PC-3 (cell line): ENCODE measurements around the gene MROH8. TPM values are rescaled to one million over a fixed set of nuclear protein-coding genes. Genes with fewer than 3 reads are reported as not detected.

ENCODE experiments used
- ATAC-seq: fragments of 200-7000 bp; cut with Tn5 transposase; 2 replicates; pipeline ENCODE4 v1.9.1; 2020; ENCODE audit warnings: mild to moderate bottlenecking, moderate library complexity
- BruUV-seq: library from RNA; stranded (reverse); fragments of 400-500 nt; replicated peaks from 2 replicates; lab custom pipeline; 2021; lab: Mats Ljungman, UMichigan
- CTCF ChIA-PET: fragments of 300-600 bp; sonication (Branson Sonifier 250); formaldehyde crosslinking; loops from one replicate; lab custom pipeline; 2022; ENCODE audit warnings: antibody characterized with exemption; lab: Charles Lee
- POLR2A ChIA-PET: fragments of 300-600 bp; sonication (Branson Sonifier 250); formaldehyde crosslinking; loops from one replicate; lab custom pipeline; 2022; ENCODE audit warnings: antibody characterized with exemption; ENCODE audit not compliant: unreplicated experiment; lab: Charles Lee
- DNase-seq: peaks from one replicate; pipeline ENCODE4 v3.0.0-alpha.2; 2015
- H2AFZ ChIP-seq: fragments of 300-600 bp; sonication (generic); 2 replicates; pipeline ENCODE4 v1.6.0; 2016; ENCODE audit warnings: antibody characterized with exemption, low read length
- H3F3A ChIP-seq: fragments of 300-600 bp; sonication (generic); one replicate; pipeline ENCODE4 v1.6.0; 2017; ENCODE audit warnings: antibody characterized with exemption, low read length, control low read depth, mild to moderate bottlenecking; ENCODE audit not compliant: unreplicated experiment
- H3K27ac ChIP-seq: fragments of 300-600 bp; sonication (generic); 2 replicates; pipeline ENCODE4 v1.5.1; 2016; ENCODE audit warnings: mild to moderate bottlenecking, low read length
- H3K27me3 ChIP-seq: fragments of 300-600 bp; sonication (generic); 2 replicates; pipeline ENCODE4 v1.6.1; 2016; ENCODE audit warnings: low read length, mixed read lengths
- H3K36me3 ChIP-seq: fragments of 300-600 bp; sonication (generic); 2 replicates; pipeline ENCODE4 v1.6.1; 2016; ENCODE audit warnings: low read depth, mixed run types, low read length, mixed read lengths
- H3K4me1 ChIP-seq: fragments of 300-600 bp; sonication (generic); 2 replicates; pipeline ENCODE4 v1.5.1; 2016; ENCODE audit warnings: low read length; ENCODE audit not compliant: insufficient read depth
- H3K4me2 ChIP-seq: fragments of 300-600 bp; sonication (generic); 2 replicates; pipeline ENCODE4 v1.6.0; 2016; ENCODE audit warnings: low read length
- H3K4me3 ChIP-seq: fragments of 300-600 bp; sonication (generic); 2 replicates; pipeline ENCODE4 v1.5.1; 2016; ENCODE audit warnings: mild to moderate bottlenecking, low read length, mixed read lengths
- H3K79me2 ChIP-seq: fragments of 300-600 bp; sonication (generic); 2 replicates; pipeline ENCODE4 v1.6.1; 2017; ENCODE audit warnings: low read length, mixed read lengths
- H3K9ac ChIP-seq: fragments of 300-600 bp; sonication (generic); 2 replicates; pipeline ENCODE4 v1.6.0; 2016; ENCODE audit warnings: mild to moderate bottlenecking, low read length
- H3K9me2 ChIP-seq: fragments of 300-600 bp; sonication (generic); replicated peaks from 2 replicates; pipeline ENCODE4 v1.6.1; 2016; ENCODE audit warnings: mixed run types, low read length, mixed read lengths
- H3K9me3 ChIP-seq: fragments of 300-600 bp; sonication (generic); 2 replicates; pipeline ENCODE4 v1.6.1; 2016; ENCODE audit warnings: low read length, mixed read lengths
- H4K20me1 ChIP-seq: fragments of 300-600 bp; sonication (generic); 2 replicates; pipeline ENCODE4 v1.6.1; 2016; ENCODE audit warnings: low read length, mixed read lengths
- EZH2 ChIP-seq: fragments of 300-600 bp; sonication (generic); IDR thresholded peaks from one replicate; pipeline ENCODE4 v1.6.1; 2017; ENCODE audit warnings: antibody characterized with exemption, mild to moderate bottlenecking, low read length; ENCODE audit not compliant: unreplicated experiment
- EZH2phosphoT487 ChIP-seq: fragments of 300-600 bp; sonication (generic); IDR thresholded peaks from 2 replicates; pipeline ENCODE4 v1.6.1; 2018; ENCODE audit warnings: mild to moderate bottlenecking, antibody characterized with exemption, low read length, borderline replicate concordance
- intact Hi-C: fragments of 100-400 bp; cut with micrococcal nuclease; formaldehyde crosslinking; loops from 2 replicates; pipeline ENCODE4 v1.9.0; 2023
- total RNA-seq: library from RNA; depleted of rRNA; stranded (reverse); fragments of >200 nt; gene quantifications from 2 replicates; pipeline ENCODE4 v1.2.3, GENCODE V29; 2014
- TF ChIP-seq, protein P1 (sequence below): fragments of 300-600 bp; sonication (generic); conservative IDR thresholded peaks from 2 replicates; pipeline ENCODE4 v1.5.1; 2017; ENCODE audit warnings: antibody characterized with exemption, low read depth, mild to moderate bottlenecking, low read length

The MROH8 gene
- total RNA-seq, 1 experiment from 2014 or later = 0.98 TPM

- no peaks in the 10 kb centered on the region for H3K9me3 ChIP-seq
Measured at GRCh38 chr20:37144856-37145404, 34.4 kb downstream of the MROH8 start.

GRCh38 chr20:37142708-37143107 lies 36.6 kb downstream of the MROH8 start:
- DNase-seq = no peak
- H3K27ac ChIP-seq = no peak overlapping the region
- no peaks in the 10 kb centered on the region for H3F3A ChIP-seq
- H3K4me1 ChIP-seq = no peaks in the 10 kb centered on the region
- no peak overlapping the region for H3K4me2 ChIP-seq
- ChIA-PET POLR2A (no interaction called here), CTCF (interaction anchor here (0.6 kb wide), 1 partner anchor 11 kb away, joined by 6 read pairs; no protein-coding TSS in a partner anchor)
- no peak overlapping the region for H3K4me3 ChIP-seq
- no peaks in the 10 kb centered on the region for H4K20me1 ChIP-seq
- intact Hi-C loops = no loop called here
- H3K27me3 ChIP-seq = no peaks in the 10 kb centered on the region
- H3K9me2 ChIP-seq = no peaks in the 10 kb centered on the region
- H3K9ac ChIP-seq = no peak overlapping the region
- TF ChIP-seq EZH2phosphoT487 (no peak), EZH2 (no peak)
- TF ChIP-seq, protein P1, sequence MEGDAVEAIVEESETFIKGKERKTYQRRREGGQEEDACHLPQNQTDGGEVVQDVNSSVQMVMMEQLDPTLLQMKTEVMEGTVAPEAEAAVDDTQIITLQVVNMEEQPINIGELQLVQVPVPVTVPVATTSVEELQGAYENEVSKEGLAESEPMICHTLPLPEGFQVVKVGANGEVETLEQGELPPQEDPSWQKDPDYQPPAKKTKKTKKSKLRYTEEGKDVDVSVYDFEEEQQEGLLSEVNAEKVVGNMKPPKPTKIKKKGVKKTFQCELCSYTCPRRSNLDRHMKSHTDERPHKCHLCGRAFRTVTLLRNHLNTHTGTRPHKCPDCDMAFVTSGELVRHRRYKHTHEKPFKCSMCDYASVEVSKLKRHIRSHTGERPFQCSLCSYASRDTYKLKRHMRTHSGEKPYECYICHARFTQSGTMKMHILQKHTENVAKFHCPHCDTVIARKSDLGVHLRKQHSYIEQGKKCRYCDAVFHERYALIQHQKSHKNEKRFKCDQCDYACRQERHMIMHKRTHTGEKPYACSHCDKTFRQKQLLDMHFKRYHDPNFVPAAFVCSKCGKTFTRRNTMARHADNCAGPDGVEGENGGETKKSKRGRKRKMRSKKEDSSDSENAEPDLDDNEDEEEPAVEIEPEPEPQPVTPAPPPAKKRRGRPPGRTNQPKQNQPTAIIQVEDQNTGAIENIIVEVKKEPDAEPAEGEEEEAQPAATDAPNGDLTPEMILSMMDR = no peak
- H3K36me3 ChIP-seq = no peaks in the 10 kb centered on the region
- H3K79me2 ChIP-seq = no peaks in the 10 kb centered on the region
- no TSS peak for BruUV-seq
- H3K9me3 ChIP-seq = no peaks in the 10 kb centered on the region
- ATAC-seq = no peak
- no peak overlapping the region for H2AFZ ChIP-seq

More at GRCh38 chr20:37144856-37145404, 34.4 kb downstream of the MROH8 start:
- Histone ChIP-seq H3K27me3 (no peaks in the 10 kb centered on the region), H2AFZ (no peak overlapping the region), H3K27ac (no peak overlapping the region), H3K79me2 (no peaks in the 10 kb centered on the region), H3K36me3 (no peaks in the 10 kb centered on the region), H3K4me1 (no peaks in the 10 kb centered on the region), H3K9me2 (no peaks in the 10 kb centered on the region), H4K20me1 (no peaks in the 10 kb centered on the region), H3K4me2 (no peak overlapping the region), H3F3A (no peaks in the 10 kb centered on the region), H3K4me3 (no peak overlapping the region), H3K9ac (no peak overlapping the region)
- ChIA-PET CTCF (no interaction called here), POLR2A (no interaction called here)
- DNase-seq (peak; percentile 19), ATAC-seq (peak; percentile 45; the same call in 1 of the 2 replicates)
- TF ChIP-seq EZH2phosphoT487 (no peak), EZH2 (no peak)
- TF ChIP-seq, protein P1 = no peak
- BruUV-seq = no TSS peak
- intact Hi-C loops = no loop called here

DNA sequence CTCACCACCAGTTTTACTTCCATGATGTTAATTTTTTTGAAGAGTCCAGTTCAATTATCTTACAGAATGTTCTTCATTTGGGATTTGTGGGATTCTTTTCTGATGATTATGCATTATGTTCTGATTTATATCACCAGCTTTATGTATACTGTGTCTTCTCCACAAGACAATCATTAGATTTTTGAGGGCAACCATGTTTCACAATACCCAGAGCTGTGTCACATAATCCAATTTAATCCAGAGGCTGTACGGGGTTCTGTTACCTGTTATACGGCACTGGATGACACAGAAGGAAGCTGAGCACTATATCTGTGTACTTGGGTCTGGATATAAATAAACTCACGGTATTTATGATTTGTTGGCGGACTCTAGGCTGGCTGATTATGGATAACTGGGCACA lies 41.8 kb downstream of the MROH8 start:
- Histone ChIP-seq H3K4me1 (no peaks in the 10 kb centered on the region), H3K4me3 (no peak overlapping the region), H3K27ac (no peak overlapping the region), H4K20me1 (no peaks in the 10 kb centered on the region), H2AFZ (no peak overlapping the region), H3K27me3 (peaks cover 11% of the 10 kb centered on the region), H3K9me2 (no peaks in the 10 kb centered on the region), H3K36me3 (no peaks in the 10 kb centered on the region), H3K9me3 (no peaks in the 10 kb centered on the region), H3K4me2 (no peak overlapping the region), H3F3A (no peaks in the 10 kb centered on the region), H3K79me2 (no peaks in the 10 kb centered on the region), H3K9ac (no peak overlapping the region)
- DNase-seq (no peak), ATAC-seq (no peak)
- intact Hi-C loops = no loop called here
- ChIA-PET CTCF (no interaction called here), POLR2A (no interaction called here)
- BruUV-seq = no TSS peak
- TF ChIP-seq EZH2phosphoT487 (no peak), EZH2 (no peak)
- TF ChIP-seq, protein P1 = no peak
